ENCODE measurements around the gene TMEM201. TPM values are rescaled to one million over a fixed set of nuclear protein-coding genes. Genes with fewer than 3 reads are reported as not detected.

TMEM201 gene
- total and polyA plus RNA-seq, 4 donors, result 1.1 to 9.4 (median 4.3) TPM

DNA sequence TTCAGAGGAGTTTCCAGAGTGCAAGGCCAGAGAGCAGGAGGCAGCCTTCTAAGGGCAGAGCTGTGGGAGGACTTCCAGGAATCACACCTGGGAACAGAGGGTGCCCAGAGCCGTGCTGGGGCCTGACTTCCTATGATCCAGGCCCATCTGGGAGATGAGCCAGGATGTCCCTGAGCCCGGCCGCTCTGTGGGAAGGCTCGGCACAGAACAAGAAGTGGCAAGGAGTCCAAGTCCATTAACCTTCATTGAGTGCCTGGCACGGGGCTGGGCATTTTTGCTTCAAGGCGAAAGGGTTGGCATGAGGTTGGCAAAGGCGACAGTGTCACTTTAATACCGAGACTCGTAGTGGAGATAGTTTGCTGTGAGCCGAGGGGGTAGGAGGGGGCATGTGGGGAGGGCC is 18.2 kb downstream of the TMEM201 start:
- no peak for DNase-seq
- no peak overlapping the region for H3K27ac ChIP-seq (ENCODE audit: low read depth in 1 of 2, low read length in 2 of 2)
- no peaks in the 10 kb centered on the region for H3K9me3 ChIP-seq (ENCODE audit: control insufficient read depth, low read length)
- H3K27me3 ChIP-seq (ENCODE audit: control insufficient read depth in 1 of 2, insufficient read depth in 2 of 2, low read length in 1 of 2), result no peaks in the 10 kb centered on the region
- intact Hi-C loops (cut with DNase I), result no loop called here
- H3K4me3 ChIP-seq (ENCODE audit: low read length in 2 of 2), result no peak overlapping the region
- peaks cover 0 to 2% of the 10 kb centered on the region in 2 donors for H3K36me3 ChIP-seq (ENCODE audit: control insufficient read depth in 1 of 2, insufficient read depth in 2 of 2, low read length in 1 of 2)
- ATAC-seq (ENCODE audit: low FRiP score), result no peak
- H3K4me1 ChIP-seq (ENCODE audit: control insufficient read depth in 1 of 2, insufficient read depth in 2 of 2, low read length in 2 of 2), result no peaks in the 10 kb centered on the region
- WGBS, 2 donors, result 80 to 81% methylated on average over 10 of the region's 10 CpGs

DNA sequence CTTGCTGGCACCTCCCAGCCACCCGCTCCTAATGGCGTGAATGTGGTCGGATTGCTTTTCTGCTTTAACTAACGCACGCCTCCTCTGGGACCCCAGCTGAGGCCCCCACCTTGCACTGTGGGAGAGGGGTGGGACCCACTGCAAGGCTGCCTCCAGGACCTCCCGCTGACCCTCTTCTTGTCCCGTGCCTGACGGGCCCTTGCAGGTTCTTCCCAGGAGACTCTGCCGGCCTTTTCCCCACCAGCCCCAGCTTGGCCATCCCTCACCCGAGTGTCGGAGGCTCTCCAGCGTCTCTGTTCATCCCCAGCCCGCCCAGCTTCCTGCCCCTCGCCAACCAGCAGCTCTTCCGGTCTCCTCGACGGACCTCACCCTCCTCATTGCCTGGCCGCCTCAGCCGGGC is 18.6 kb downstream of the TMEM201 start:
- no peak for DNase-seq
- H3K27ac ChIP-seq (ENCODE audit: low read depth in 1 of 2, low read length in 2 of 2), result no peak overlapping the region
- peaks cover 0 to 2% of the 10 kb centered on the region in 2 donors for H3K36me3 ChIP-seq (ENCODE audit: control insufficient read depth in 1 of 2, insufficient read depth in 2 of 2, low read length in 1 of 2)
- intact Hi-C loops (cut with DNase I), result no loop called here
- no peaks in the 10 kb centered on the region for H3K4me1 ChIP-seq (ENCODE audit: control insufficient read depth in 1 of 2, insufficient read depth in 2 of 2, low read length in 2 of 2)
- ATAC-seq (ENCODE audit: low FRiP score), result no peak
- 88 to 91% methylated on average over 17 to 19 of the region's 19 CpGs for WGBS, 2 donors
- H3K4me3 ChIP-seq (ENCODE audit: low read length in 2 of 2), result no peak overlapping the region
- no peaks in the 10 kb centered on the region for H3K27me3 ChIP-seq (ENCODE audit: control insufficient read depth in 1 of 2, insufficient read depth in 2 of 2, low read length in 1 of 2)
- H3K9me3 ChIP-seq (ENCODE audit: control insufficient read depth, low read length), result no peaks in the 10 kb centered on the region

DNA sequence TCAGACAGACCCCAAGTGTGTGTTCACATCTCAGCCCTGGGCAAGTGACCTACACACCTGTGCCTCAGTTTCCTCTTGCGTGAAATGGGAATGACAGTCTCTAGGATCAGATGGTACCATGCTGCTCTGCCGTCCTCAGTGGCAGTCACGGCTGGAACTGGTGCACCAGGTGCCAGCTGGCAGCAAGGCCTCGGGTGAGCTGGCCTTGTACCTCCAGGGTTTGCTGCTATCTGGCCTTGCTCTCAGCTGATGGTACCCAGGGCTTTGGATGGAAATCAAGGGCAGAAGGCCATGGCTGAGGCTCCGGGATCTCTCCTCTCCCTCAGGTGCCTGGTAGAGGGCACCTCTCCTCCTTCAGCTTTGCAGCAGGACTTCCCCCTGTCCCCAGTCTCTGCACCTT is 21.3 kb downstream of the TMEM201 start:
- intact Hi-C loops (cut with DNase I), result no loop called here
- DNase-seq, result no peak
- no peaks in the 10 kb centered on the region for H3K4me1 ChIP-seq (ENCODE audit: control insufficient read depth in 1 of 2, insufficient read depth in 2 of 2, low read length in 2 of 2)
- no peak overlapping the region for H3K4me3 ChIP-seq (ENCODE audit: low read length in 2 of 2)
- no peaks in the 10 kb centered on the region for H3K36me3 ChIP-seq (ENCODE audit: control insufficient read depth in 1 of 2, insufficient read depth in 2 of 2, low read length in 1 of 2)
- 80 to 88% methylated on average over 5 of the region's 5 CpGs for WGBS, 2 donors
- no peak overlapping the region for H3K27ac ChIP-seq (ENCODE audit: low read depth in 1 of 2, low read length in 2 of 2)
- no peaks in the 10 kb centered on the region for H3K27me3 ChIP-seq (ENCODE audit: control insufficient read depth in 1 of 2, insufficient read depth in 2 of 2, low read length in 1 of 2)
- H3K9me3 ChIP-seq (ENCODE audit: control insufficient read depth, low read length), result no peaks in the 10 kb centered on the region
- ATAC-seq (ENCODE audit: low FRiP score), result no peak

DNA sequence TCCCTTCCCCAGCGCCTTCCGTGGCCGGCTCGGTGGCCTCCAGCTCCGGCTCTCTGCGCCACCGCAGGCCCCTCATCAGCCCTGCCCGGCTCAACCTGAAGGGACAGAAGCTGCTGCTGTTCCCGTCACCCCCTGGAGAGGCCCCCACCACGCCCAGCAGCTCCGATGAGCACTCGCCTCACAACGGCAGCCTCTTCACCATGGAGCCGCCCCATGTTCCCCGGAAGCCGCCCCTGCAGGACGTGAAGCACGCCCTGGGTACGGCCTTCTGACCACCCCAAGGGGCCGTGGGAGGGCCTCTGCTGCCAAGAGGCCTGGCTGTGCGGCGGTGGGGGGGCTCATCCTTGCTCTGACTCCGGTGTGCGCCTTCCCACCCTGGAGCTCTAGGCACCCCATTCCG is 21.8 kb downstream of the TMEM201 start:
- intact Hi-C loops (cut with DNase I), result no loop called here
- peak in 1 of 2 donors; percentile 65 for DNase-seq
- Histone ChIP-seq H3K27me3 (ENCODE audit: control insufficient read depth in 1 of 2, insufficient read depth in 2 of 2, low read length in 1 of 2) (no peaks in the 10 kb centered on the region), H3K27ac (ENCODE audit: low read depth in 1 of 2, low read length in 2 of 2) (no peak overlapping the region), H3K36me3 (ENCODE audit: control insufficient read depth in 1 of 2, insufficient read depth in 2 of 2, low read length in 1 of 2) (no peaks in the 10 kb centered on the region), H3K4me3 (ENCODE audit: low read length in 2 of 2) (no peak overlapping the region), H3K4me1 (ENCODE audit: control insufficient read depth in 1 of 2, insufficient read depth in 2 of 2, low read length in 2 of 2) (no peaks in the 10 kb centered on the region), H3K9me3 (ENCODE audit: control insufficient read depth, low read length) (no peaks in the 10 kb centered on the region)
- ATAC-seq (ENCODE audit: low FRiP score), result no peak
- WGBS, 2 donors, result 91 to 92% methylated on average over 25 of the region's 25 CpGs

DNA sequence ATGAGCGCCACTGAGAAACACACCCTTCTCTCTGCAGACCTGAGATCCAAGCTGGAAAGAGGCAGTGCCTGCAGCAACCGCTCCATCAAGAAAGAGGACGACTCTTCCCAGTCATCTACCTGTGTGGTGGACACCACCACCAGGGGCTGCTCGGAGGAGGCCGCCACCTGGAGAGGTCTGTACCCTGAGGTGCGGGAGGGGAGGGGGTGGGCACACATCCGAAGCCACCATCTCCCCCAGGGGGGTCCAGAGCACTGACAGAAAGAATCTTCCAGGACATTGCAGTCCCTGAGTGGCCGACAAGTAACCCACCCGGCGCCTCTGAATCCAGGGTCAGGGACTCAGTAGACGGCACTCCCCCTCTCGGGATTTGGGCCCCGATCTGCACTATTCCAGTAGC is 23.0 kb downstream of the TMEM201 start:
- Histone ChIP-seq H3K4me3 (ENCODE audit: low read length in 2 of 2) (no peak overlapping the region), H3K27ac (ENCODE audit: low read depth in 1 of 2, low read length in 2 of 2) (no peak overlapping the region), H3K36me3 (ENCODE audit: control insufficient read depth in 1 of 2, insufficient read depth in 2 of 2, low read length in 1 of 2) (no peaks in the 10 kb centered on the region), H3K9me3 (ENCODE audit: control insufficient read depth, low read length) (no peaks in the 10 kb centered on the region), H3K4me1 (ENCODE audit: control insufficient read depth in 1 of 2, insufficient read depth in 2 of 2, low read length in 2 of 2) (no peaks in the 10 kb centered on the region), H3K27me3 (ENCODE audit: control insufficient read depth in 1 of 2, insufficient read depth in 2 of 2, low read length in 1 of 2) (no peaks in the 10 kb centered on the region)
- WGBS, 2 donors, result 89 to 91% methylated on average over 13 of the region's 13 CpGs
- intact Hi-C loops (cut with DNase I), result no loop called here
- DNase-seq (no peak), ATAC-seq (ENCODE audit: low FRiP score) (no peak)

DNA sequence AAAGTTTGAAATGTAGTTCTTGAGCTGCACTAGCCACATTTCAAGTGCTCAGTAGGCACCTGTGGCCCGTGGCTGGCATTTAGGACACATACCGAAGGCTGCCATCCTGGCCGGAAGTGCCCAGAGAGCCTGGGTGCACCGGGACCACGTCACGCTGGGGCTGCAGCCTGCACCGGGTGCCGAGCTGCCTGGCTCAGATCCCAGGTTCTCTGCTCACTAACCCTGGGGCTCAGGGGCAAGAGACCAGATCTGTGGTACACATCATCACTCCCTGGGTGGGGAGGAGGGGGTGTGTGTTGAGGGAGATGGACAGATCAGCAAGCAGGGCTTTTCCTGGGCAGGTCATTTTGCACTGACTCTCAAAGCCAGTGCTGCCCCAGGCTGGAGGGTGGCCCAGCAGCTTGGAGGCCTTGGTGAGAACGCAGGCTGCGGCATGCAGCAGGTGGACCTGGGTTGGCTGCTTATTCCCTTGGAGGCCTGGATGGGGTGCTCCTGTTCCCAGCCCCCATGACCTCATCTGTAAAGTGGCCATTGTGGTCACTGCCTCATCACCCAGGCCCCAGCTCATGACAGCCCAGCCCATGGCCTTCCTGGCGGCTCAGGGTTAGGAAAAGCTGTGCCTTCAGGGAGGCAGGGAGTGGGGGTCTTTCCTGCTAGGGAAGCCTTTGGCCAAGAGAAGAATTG is 23.6 kb downstream of the TMEM201 start:
- ATAC-seq (ENCODE audit: low FRiP score) (no peak), DNase-seq (no peak)
- Histone ChIP-seq H3K4me1 (ENCODE audit: control insufficient read depth in 1 of 2, insufficient read depth in 2 of 2, low read length in 2 of 2) (no peaks in the 10 kb centered on the region), H3K9me3 (ENCODE audit: control insufficient read depth, low read length) (no peaks in the 10 kb centered on the region), H3K27me3 (ENCODE audit: control insufficient read depth in 1 of 2, insufficient read depth in 2 of 2, low read length in 1 of 2) (no peaks in the 10 kb centered on the region), H3K27ac (ENCODE audit: low read depth in 1 of 2, low read length in 2 of 2) (no peak overlapping the region), H3K36me3 (ENCODE audit: control insufficient read depth in 1 of 2, insufficient read depth in 2 of 2, low read length in 1 of 2) (no peaks in the 10 kb centered on the region), H3K4me3 (ENCODE audit: low read length in 2 of 2) (no peak overlapping the region)
- 85 to 91% methylated on average over 11 of the region's 11 CpGs for WGBS, 2 donors
- intact Hi-C loops (cut with DNase I), result no loop called here

DNA sequence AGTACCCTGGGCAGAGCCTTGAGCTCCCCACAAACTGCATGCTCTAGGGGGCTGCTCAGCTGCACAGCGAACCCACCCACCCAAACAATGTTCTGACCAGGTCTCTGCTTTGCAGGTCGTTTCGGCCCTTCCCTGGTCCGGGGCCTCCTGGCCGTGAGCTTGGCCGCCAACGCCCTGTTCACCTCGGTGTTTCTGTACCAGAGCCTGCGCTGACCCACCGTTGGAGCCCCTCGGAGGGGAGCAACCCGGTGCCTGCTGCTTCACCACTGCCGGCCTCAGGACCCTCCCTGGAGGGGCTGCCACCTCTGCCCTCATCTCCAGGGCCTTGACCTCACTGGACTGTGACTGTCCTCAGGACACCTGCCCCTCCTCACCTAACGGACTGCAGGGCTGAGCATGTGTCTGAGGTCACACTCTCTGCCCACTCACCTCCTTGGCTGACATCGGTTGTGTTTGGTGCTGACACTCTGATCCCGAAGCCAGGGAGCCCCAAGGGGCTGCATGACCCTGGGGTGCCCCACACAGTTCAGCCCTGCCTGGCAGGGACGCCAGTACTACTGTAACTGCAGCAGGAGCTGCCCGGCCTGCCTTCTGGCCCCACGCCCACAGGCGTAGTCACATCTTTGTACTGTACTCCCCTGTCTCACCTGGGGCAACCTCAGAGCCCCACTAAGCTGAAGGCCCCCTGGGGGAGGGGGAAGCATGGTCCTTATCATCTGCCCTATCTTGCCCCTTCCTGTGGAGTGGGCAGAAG is 24.3 kb downstream of the TMEM201 start:
- H3K36me3 ChIP-seq (ENCODE audit: control insufficient read depth in 1 of 2, insufficient read depth in 2 of 2, low read length in 1 of 2), result no peaks in the 10 kb centered on the region
- H3K27me3 ChIP-seq (ENCODE audit: control insufficient read depth in 1 of 2, insufficient read depth in 2 of 2, low read length in 1 of 2), result no peaks in the 10 kb centered on the region
- no peaks in the 10 kb centered on the region for H3K9me3 ChIP-seq (ENCODE audit: control insufficient read depth, low read length)
- no peak overlapping the region for H3K27ac ChIP-seq (ENCODE audit: low read depth in 1 of 2, low read length in 2 of 2)
- intact Hi-C loops (cut with DNase I), result no loop called here
- ATAC-seq (ENCODE audit: low FRiP score) (no peak), DNase-seq (peak in 1 of 2 donors; percentile 77)
- H3K4me1 ChIP-seq (ENCODE audit: control insufficient read depth in 1 of 2, insufficient read depth in 2 of 2, low read length in 2 of 2), result no peaks in the 10 kb centered on the region
- H3K4me3 ChIP-seq (ENCODE audit: low read length in 2 of 2), result no peak overlapping the region
- WGBS, 2 donors, result 89 to 90% methylated on average over 20 of the region's 20 CpGs

DNA sequence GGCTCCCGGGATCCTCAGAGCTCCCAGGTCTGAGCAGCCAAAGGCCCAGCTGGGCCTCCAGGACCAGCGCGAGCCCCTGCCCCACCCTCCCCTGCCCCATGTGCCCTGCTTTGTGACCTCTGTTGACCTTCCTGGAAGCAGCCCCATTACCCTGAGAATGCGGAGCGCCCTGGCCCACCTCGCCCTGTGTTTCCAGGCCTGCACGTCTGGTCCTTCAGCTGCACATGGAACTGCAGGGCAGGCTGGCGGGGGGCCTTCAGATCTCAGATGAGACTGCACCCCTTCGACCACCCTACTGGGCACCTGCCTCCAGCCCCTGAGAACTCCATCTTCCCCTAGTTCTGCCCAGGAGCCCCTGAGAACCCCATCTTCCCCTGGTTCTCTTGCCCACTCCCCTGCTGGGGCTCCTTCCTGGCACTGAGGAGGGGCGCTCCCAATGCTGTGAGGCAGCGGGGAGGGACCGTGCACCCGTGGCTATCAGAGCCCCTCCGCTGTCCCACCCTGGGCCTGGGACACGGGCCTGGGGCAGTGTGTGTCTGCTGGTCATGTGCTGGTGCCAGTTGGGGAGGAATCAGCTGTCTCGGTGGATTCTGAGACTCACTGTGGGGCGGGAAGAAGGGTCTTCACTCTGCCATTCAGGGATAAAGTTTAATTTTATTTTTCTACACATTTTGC is 25.1 kb downstream of the TMEM201 start:
- Histone ChIP-seq H3K27ac (ENCODE audit: low read depth in 1 of 2, low read length in 2 of 2) (no peak overlapping the region), H3K27me3 (ENCODE audit: control insufficient read depth in 1 of 2, insufficient read depth in 2 of 2, low read length in 1 of 2) (no peaks in the 10 kb centered on the region), H3K9me3 (ENCODE audit: control insufficient read depth, low read length) (no peaks in the 10 kb centered on the region), H3K36me3 (ENCODE audit: control insufficient read depth in 1 of 2, insufficient read depth in 2 of 2, low read length in 1 of 2) (no peaks in the 10 kb centered on the region), H3K4me1 (ENCODE audit: control insufficient read depth in 1 of 2, insufficient read depth in 2 of 2, low read length in 2 of 2) (no peaks in the 10 kb centered on the region), H3K4me3 (ENCODE audit: low read length in 2 of 2) (no peak overlapping the region)
- 88 to 89% methylated on average over 17 of the region's 17 CpGs for WGBS, 2 donors
- ATAC-seq (ENCODE audit: low FRiP score), result no peak
- intact Hi-C loops (cut with DNase I), result no loop called here
- DNase-seq, result peak in 1 of 2 donors; percentile 76
